GM12892 (cell line): ENCODE data around the gene JAG2.

ENCODE experiments used
- DNase-seq: peaks from one replicate; pipeline ENCODE4 v3.0.0; 2011; ENCODE audit not compliant: insufficient read length
- FAIRE-seq: peaks from 2 replicates; lab custom pipeline; 2011; peaks lifted over from hg19 to GRCh38; lab: Jason Lieb, UNC
- POLR2A ChIP-seq: IDR thresholded peaks from 2 replicates; pipeline ENCODE4 v1.6.1; 2011; ENCODE audit warnings: low read depth, low read length, control low read depth
- POLR2AphosphoS5 ChIP-seq: IDR thresholded peaks from 2 replicates; pipeline ENCODE4 v1.6.1; 2011; ENCODE audit warnings: low read depth, low read length, control low read depth
- TAF1 ChIP-seq: IDR thresholded peaks from 2 replicates; pipeline ENCODE4 v1.6.1; 2011; ENCODE audit warnings: low read depth, mild to moderate bottlenecking, control low read depth, low read length, borderline replicate concordance

Gene JAG2

DNA sequence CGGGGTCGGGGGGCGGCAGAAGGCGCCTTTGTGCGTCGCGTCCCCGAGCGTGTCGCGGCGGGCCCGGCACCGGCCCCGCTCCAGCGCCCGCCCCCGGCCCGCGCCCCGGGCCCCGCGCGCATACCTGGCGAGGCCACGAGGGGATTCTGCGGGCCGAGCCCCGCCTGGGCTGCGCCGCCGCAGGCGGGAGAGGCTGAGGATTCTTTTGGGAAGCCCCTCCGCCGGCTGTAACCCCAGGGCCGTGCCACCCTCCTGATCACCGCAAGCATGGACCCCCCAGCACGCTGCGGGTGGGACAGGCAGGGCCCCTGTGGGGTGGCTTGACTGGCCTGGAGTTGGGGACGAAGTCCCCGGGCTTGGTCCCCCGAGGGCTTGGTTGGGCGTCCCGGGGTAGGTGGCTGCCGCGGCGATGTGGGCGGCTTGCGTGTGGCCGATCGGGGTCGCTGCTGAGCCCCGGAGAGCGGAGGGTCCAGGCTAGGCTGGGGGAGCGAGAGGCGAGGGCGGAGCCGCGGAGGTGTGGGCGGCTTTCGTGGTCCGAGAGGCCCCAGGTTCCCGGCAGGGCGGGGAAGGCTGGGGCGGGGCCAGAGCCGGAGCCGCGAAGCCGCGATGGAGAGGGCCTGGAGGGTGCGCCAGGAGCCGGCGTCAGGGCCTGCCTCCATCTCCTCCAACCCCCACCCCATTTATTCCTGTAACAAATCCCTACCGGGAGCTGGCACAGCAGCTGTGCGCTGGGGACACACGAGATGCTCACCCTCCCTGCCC lies 75.0 kb downstream of the JAG2 start:
- FAIRE-seq (peak; percentile 78), DNase-seq (peak; percentile 89)
- no peak for TF ChIP-seq POLR2A

DNA sequence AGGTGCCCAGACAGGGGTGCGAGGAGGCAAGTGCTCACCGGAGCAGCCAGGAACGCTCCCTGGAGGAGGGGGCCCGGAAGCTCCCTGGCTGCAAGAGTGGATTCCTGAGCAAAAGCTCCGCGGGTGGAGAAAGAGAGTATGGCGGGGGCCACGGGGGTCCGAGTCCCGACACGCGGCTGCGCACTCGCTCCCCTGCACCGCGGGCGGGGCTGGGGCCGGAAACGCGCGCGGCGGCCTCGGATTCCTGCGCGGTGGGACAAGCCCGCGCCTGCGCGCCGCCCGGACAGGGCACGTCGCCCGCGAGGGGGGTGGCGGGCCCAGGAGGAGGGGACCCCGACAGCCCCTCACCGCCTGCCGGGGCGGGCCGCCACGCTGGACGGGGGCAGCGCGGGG lies 75.5 kb downstream of the JAG2 start:
- TF ChIP-seq POLR2AphosphoS5, result no peak
- TF ChIP-seq TAF1, result no peak
- no peak for TF ChIP-seq POLR2A
- peak; percentile 87 for FAIRE-seq
- DNase-seq, result peak; percentile 69

DNA sequence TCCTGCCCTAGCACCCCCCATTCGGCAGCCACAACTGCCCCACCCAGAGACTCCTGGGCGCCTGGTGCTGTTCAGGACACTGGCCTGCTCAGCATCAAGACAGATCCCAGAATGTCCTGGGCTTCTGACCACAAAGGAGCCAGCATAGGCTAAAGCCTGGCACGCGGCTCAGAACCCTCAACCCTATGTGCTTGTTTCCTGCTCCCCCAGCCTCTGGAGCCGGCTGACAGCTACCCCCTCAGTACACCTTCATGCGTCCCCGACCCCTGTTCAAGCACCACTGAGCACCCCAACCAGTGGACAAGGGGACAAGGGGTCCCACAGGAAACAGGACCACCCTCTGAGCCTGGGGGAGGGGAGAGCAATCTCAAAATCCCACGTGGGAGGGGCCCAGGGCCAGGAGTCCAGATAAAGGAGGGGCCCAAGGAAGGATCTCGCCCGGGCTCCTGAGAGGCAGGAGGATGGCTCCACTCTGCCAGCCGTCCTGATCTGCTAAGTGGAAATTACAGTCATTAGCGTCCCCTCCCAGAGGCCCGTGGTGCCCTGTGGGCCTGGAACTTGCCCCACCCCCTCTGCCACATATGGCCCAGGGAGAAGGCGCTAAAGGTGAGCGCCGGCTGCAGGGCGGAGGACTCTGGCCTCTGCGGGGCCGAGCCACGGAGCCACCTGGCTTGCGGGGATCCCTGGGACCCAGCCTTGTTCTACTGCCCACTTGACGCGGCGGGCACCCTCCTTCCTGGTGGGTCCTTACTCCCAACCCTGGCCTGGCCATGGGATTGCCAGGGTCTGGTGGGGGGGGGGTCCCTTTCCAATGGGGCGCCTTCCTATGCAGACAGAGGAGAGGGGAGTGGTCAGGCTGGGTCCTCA lies 76.2 kb downstream of the JAG2 start:
- no peak for TF ChIP-seq TAF1
- TF ChIP-seq POLR2AphosphoS5, result no peak
- TF ChIP-seq POLR2A, result no peak
- DNase-seq, result no peak
- FAIRE-seq, result no peak

DNA sequence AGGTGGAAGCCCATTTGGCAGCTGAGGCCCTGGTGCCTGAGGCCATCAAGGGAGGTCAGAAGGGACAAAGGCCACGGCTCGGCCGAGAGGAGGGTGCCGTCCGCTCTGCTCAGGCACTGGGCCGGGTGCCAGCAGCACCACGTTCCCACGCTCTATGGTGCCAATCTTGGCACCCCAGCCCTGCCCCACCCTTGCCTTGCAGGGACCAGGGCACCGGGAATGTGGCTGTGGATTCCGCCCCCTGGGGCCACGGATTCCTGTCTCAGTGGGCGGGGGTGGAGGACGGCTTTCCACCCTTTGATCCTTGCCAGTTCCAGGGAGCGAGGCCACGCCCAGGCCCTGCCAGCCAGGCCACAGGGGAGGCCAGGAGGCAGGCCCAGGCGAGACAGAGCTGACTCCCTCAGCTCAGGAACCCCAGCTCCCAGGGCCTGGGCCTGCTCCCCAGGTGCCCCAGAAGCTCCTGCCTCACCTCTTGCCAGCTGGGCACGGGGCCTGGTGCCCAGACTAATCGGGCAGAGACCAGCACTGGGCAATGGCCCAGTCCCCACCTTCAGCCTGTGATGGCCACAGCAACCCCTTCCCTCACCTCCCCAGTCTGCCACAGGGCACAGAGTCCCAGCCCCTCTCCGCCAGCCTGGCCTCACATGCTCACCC lies 76.9 kb downstream of the JAG2 start:
- DNase-seq (no peak), FAIRE-seq (no peak)
- TF ChIP-seq POLR2A, result no peak
- TF ChIP-seq POLR2AphosphoS5, result no peak
- TF ChIP-seq TAF1, result no peak

DNA sequence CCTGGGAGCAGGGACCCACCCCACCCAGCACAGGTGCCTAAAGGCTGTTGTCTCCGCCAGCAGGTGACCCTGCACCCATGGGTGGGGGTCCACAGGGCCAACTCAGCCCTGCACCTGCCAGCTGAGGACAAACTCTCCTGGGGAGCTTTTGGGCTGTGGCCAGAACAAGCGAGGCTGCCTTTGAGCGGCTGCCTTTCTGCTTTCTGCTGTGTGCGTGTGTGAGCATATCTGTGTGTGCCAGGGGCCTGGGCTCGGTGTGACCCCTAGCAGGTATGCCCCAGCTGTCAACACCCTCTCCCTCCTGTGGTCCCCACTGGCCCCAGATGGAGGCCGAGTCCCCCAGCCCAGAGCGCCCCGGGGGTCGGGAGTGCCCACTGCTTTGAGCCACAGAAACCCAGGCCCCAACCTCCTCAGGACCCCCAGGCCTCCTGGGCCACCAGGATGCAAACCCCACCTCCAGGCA lies 77.5 kb downstream of the JAG2 start:
- DNase-seq (no peak), FAIRE-seq (no peak)
- TF ChIP-seq POLR2A, result no peak
- TF ChIP-seq TAF1, result no peak
- no peak for TF ChIP-seq POLR2AphosphoS5
